KOPT-K1 (cell line): ENCODE data around the gene TMUB1.

ENCODE experiments used
- H3K27ac ChIP-seq: fragments of 200-600 bp; sonication (generic); 2 replicates; pipeline ENCODE4 v1.5.1; 2016; ENCODE audit warnings: antibody characterized with exemption, mild to moderate bottlenecking, low read depth, low read length; ENCODE audit not compliant: poor library complexity, severe bottlenecking
- H3K36me3 ChIP-seq: fragments of 200-600 bp; sonication (generic); 2 replicates; pipeline ENCODE4 v1.5.1; 2017; ENCODE audit warnings: antibody characterized with exemption, mild to moderate bottlenecking, low read length, moderate library complexity; ENCODE audit not compliant: insufficient read depth
- H3K9me3 ChIP-seq: fragments of 200-600 bp; sonication (generic); 2 replicates; pipeline ENCODE4 v1.5.1; 2017; ENCODE audit warnings: antibody characterized with exemption, low read length, mild to moderate bottlenecking; ENCODE audit not compliant: insufficient read depth, poor library complexity, severe bottlenecking

TMUB1 gene

DNA sequence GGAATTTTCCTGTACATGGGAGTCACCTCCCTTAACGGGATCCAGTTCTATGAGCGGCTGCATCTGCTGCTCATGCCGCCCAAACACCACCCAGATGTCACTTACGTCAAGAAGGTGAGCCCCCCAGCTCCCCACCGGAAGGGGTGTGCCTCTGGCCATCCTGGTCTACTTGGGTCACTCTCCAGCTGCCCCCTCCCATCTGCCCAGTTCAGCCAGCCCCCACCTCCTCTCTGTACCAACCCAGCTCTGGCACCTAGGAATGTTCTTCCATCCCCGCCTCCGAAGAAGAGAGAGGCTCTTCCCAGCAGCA is 7.7 kb downstream of the TMUB1 start:
- Histone ChIP-seq H3K36me3 (peaks cover 80% of the 10 kb centered on the region), H3K27ac (no peak overlapping the region), H3K9me3 (no peaks in the 10 kb centered on the region)

DNA sequence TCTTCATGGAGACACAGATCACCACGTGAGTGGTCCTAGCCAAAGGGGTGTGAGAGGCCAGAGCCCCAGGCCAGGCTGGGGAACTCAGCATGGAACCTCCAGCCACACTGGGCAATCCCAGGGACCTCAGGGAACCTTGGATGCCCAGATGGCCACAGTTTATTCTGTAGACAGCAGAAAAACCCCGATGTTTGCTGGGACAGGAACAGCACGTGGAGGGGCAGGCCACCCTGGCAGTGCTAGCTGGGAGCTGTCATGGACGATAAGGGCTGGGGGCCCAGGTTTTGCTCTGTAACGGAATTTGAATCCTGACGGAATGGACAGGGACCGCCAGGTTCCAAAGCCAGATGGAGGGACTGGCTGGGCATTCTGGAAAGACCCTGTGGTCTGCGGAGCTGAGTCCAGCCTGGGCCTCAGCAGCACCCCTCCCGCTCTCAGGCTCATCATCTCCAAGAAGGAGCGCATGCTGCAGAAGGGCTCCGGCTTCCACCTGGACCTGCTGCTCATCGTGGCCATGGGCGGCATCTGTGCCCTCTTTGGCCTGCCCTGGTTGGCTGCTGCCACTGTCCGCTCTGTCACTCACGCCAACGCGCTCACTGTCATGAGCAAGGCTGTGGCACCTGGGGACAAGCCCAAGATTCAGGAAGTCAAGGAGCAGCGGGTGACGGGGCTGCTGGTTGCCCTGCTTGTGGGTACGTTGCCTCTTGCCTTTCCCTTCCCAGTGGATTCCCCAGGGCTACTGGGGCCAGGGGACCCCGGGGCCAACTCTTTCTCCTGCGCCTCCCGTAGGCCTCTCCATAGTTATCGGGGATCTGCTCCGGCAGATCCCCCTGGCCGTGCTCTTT is 8.3 kb downstream of the TMUB1 start:
- Histone ChIP-seq H3K9me3 (no peaks in the 10 kb centered on the region), H3K27ac (no peak overlapping the region), H3K36me3 (peaks cover 86% of the 10 kb centered on the region)

DNA sequence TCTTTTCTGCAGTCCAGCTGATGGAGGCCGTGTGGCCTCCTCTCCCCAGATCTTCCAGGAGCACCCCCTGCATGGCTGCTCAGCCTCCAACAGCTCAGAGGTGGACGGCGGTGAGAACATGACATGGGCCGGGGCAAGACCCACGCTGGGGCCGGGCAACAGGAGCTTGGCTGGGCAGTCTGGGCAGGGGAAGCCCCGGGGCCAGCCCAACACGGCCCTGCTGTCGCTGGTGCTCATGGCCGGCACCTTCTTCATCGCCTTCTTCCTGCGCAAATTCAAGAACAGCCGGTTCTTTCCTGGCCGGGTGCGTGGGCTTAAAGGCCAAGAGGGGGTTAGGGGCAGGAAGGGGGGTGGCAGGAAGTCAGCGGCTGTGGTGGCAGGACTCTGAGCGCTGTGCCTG is 9.3 kb downstream of the TMUB1 start:
- Histone ChIP-seq H3K9me3 (no peaks in the 10 kb centered on the region), H3K36me3 (peaks cover 92% of the 10 kb centered on the region), H3K27ac (no peak overlapping the region)

DNA sequence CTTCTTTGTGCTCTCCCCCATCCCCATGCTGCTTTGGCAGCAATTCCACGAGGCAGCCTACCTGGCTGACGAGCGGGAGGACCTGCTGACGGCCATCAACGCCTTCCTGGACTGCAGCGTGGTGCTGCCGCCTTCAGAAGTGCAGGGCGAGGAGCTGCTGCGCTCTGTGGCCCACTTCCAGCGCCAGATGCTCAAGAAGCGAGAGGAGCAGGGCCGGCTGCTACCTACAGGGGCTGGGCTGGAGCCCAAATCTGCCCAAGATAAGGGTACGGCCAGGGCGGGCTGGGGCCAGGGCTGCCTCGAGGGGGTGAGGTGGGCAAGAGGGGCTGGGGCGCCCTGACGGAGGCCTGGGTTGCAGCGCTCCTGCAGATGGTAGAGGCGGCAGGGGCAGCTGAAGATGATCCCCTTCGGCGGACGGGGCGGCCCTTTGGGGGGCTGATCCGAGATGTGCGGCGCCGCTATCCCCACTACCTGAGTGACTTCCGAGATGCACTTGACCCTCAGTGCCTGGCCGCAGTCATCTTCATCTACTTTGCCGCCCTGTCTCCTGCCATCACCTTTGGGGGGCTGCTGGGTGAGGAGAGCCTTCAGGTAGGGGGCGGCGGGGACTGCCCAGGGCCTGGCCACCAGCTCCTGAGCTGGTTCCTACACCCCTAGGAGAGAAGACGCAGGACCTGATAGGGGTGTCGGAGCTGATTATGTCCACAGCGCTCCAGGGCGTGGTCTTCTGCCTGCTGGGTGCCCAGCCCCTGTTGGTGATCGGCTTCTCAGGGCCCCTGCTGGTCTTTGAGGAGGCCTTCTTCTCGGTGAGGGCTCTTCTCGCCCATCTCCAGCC is 12.0 kb downstream of the TMUB1 start:
- H3K9me3 ChIP-seq, result no peaks in the 10 kb centered on the region
- H3K27ac ChIP-seq, result no peak overlapping the region
- H3K36me3 ChIP-seq, result peaks cover 94% of the 10 kb centered on the region

DNA sequence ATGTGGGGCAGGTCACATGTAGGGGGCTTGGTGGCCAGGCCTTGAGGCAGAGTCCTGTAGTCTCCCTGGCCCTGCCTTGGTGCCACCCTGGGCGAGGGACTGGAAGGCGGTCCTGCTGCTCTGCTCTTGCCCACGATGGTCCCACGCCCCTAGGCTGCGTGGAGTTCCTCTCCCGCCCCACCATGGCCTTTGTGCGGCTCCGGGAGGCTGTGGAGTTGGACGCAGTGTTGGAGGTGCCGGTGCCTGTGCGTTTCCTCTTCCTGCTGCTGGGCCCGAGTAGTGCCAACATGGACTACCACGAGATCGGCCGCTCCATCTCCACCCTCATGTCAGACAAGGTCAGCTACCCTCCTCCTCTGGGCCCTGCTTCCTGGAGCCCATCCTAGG is 12.7 kb downstream of the TMUB1 start:
- H3K27ac ChIP-seq, result no peak overlapping the region
- H3K36me3 ChIP-seq, result peaks cover 94% of the 10 kb centered on the region

DNA sequence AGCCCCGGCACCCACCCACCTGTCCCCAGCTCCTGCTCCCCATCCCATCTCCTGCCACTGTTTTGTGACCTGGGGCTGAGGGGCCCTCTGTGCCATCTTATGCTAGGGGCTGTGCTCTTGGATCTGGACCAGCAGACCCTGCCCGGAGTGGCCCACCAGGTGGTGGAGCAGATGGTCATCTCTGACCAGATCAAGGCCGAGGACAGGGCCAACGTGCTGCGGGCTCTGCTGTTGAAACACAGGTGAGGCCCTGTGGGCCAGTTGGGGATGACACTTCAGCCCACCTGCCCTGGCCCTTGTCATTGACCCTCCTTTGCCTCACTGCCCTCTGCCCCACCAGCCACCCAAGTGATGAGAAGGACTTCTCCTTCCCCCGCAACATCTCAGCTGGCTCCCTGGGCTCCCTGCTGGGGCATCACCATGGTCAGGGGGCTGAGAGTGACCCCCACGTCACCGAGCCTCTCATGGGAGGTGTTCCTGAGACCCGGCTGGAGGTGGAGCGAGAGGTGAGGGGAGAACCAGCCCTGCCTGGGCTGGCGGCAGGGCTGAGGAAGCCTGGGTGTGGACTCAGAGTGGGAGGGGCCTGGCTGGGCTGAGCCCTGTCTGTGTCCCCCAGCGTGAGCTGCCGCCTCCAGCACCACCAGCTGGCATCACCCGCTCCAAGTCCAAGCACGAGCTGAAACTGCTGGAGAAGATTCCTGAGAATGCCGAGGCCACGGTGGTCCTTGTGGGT is 13.3 kb downstream of the TMUB1 start:
- Histone ChIP-seq H3K36me3 (peaks cover 94% of the 10 kb centered on the region), H3K27ac (no peak overlapping the region), H3K9me3 (no peaks in the 10 kb centered on the region)

More for the DNA sequence above, 12.7 kb downstream of the TMUB1 start:
- H3K9me3 ChIP-seq, result no peaks in the 10 kb centered on the region

DNA sequence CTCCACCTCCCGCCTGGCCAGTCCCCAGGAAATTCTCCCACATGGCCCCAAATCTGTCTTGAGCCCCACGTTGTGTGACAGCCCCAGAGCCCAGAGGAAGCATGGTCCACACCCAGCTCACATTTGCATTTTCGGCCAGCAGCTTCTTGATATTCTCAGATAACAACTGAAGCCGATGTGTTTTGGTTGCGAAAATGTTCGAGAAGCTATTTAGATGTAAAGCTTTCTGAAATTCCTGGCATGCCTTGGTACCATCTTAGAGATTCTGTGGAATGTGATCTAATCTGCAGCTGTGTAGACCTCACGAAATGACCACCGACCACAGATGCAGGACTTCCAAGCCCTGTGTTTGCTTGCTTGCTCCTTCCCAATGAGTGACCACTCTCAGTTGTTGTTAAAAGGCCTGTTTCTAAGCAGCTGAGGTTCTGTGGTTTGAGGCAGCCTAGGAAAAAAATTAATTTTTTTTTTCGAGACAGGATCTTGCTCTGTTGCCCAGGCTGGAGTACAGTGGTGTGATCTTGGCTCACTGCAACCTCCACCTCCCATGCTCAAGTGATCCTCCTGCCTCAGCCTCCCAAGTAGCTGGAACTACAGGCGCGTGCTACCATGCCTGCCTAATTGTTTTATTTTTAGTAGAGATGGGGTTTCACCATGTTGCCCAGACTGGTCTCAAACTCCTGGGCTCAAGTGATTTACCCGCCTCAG is 15.1 kb downstream of the TMUB1 start:
- peaks cover 93% of the 10 kb centered on the region for H3K36me3 ChIP-seq
- H3K27ac ChIP-seq, result no peak overlapping the region

DNA sequence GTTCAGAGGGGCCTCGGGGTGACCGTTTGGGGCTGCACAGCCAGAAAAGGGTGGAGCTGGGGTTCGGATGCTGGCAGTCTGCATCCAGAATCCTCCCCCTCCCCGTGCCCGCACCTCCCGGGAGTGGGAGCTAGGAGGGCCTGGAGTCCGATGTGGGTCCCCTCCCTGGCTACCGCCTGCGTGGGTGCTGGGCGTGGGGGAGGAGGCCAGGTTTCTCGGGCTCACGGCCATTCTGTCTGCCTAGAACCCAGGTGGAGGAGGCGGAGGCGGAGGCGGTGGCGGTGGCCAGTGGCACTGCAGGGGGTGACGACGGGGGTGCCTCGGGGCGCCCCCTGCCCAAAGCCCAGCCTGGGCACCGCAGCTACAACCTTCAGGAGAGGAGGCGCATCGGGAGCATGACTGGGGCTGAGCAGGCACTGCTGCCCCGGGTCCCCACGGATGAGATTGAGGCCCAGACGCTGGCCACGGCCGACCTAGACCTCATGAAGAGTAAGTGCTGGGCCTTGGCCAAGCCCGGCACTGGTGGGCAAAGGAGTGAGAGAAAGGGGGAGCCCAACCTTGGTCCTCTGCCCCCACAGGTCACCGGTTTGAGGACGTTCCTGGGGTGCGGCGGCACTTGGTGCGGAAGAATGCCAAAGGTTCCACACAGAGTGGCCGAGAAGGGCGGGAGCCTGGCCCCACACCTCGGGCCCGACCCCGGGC is 16.9 kb downstream of the TMUB1 start:
- peaks cover 79% of the 10 kb centered on the region for H3K36me3 ChIP-seq
- H3K27ac ChIP-seq, result no peak overlapping the region
- no peaks in the 10 kb centered on the region for H3K9me3 ChIP-seq

More for the DNA sequence above, 15.1 kb downstream of the TMUB1 start:
- H3K9me3 ChIP-seq, result no peaks in the 10 kb centered on the region

DNA sequence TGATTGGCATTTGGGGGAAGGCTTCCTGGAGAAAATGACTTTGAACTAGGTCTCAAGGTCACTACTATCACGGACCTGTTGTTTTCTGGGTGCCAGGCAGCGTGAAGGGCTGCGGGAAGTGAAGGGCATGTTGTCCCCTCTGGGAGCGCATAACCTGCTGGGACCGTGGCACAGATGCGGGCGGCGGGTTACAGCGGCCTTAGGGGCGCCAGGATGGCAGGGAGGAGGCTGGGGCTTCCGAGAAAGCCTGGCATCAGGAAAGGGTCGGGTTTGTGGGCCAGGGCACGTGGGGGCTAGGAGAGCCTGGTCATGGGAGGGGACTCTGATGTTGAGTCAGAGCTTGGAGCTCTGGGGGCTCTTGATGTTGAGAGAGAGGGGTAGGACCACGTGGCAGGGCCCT is 17.8 kb downstream of the TMUB1 start:
- Histone ChIP-seq H3K27ac (no peak overlapping the region), H3K9me3 (no peaks in the 10 kb centered on the region), H3K36me3 (peaks cover 70% of the 10 kb centered on the region)

DNA sequence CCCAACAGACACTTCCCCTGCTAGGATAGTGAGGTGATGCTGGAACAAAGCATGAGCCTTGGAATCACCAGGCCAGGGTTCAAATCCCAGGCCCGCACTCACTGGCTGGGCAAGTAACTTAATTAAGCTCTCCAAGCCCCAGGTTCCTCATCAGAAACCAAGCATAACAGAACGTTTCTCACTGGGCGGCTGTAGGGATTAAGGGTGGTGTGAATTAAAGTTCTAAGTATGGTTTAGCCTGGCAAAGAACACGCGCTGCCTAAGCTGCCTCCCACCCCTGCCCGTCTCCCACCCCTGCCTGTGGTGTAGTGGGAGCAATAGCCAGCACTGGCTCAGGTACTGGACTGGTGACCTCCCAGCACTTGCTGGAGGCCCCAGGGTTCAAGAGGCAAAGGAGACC is 18.3 kb downstream of the TMUB1 start:
- H3K36me3 ChIP-seq, result peaks cover 65% of the 10 kb centered on the region
- no peaks in the 10 kb centered on the region for H3K9me3 ChIP-seq
- H3K27ac ChIP-seq, result no peak overlapping the region

DNA sequence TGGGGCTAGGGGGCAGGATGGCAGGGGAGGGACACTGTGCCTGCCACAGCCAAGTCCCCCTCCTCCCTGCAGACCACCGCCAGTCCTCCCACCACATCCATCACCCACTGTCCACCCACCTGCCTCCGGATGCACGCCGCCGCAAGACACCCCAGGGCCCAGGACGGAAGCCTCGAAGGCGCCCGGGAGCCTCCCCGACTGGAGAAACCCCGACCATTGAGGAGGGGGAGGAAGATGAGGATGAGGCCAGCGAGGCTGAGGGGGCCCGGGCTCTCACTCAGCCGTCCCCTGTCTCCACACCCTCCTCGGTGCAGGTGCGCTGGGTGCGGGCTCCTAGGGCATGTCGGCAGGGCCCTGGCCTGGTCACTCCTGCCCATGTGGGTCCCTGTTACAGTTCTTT is 18.8 kb downstream of the TMUB1 start:
- peaks cover 60% of the 10 kb centered on the region for H3K36me3 ChIP-seq
- H3K9me3 ChIP-seq, result no peaks in the 10 kb centered on the region
- no peak overlapping the region for H3K27ac ChIP-seq

DNA sequence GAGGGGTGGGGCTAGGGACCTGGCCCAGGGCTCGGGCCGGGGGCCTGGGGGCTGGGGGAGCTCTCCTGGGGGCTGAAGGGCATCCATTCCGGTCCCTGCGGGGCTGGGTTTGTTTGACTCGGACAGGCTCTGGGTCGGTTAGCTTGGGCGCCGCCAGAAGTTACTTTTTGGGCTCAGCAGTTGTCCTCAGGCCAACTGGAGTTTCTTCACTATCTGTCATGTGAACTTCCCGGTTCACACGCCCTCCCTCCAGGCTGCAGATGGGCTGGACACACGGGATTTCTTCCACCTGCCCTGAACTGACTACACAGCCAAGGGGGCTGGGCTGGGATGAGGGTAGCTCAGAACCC is 20.1 kb downstream of the TMUB1 start:
- H3K27ac ChIP-seq, result no peak overlapping the region
- peaks cover 47% of the 10 kb centered on the region for H3K36me3 ChIP-seq
- no peaks in the 10 kb centered on the region for H3K9me3 ChIP-seq

DNA sequence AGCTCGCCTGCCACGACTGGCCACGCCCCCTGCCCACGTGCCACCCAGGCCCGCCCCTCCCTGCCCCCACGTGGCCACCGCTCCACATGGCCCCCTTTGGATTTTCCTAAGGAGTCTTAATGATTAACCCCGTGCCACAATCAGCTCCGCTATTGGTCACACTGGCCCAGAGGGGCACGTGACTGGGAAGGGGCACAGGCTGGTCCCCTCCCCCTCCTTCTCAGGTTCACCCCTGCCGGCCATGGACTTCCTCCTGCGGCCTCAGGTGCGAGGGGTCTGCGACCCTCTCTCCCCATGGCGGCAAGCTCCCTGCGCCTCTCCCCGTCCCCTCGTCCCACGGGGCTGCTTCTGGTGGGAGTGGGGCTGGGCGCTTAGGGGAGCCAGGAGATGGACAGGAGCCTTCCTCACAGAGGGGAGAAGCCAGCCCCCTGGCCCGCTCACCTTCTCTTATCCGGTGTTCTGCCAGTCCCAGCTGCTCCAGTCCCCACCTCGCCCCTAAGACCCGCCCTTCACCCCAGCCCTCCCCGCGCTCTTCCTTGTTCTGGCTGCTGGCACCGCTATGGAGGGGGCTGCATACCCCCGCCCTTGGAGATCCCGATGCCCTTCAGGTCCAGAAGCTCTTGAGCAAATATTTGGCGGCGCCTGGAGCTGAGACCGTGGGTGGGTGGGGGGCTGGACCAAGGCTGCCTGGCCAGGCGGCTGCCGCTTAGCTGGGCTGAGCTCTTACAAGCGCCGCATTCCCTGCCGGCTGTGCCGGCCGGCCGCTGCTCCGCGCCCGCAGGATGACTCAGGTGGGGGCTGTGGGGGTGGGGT is 20.7 kb downstream of the TMUB1 start:
- peaks cover 41% of the 10 kb centered on the region for H3K36me3 ChIP-seq
- H3K9me3 ChIP-seq, result no peaks in the 10 kb centered on the region
- H3K27ac ChIP-seq, result no peak overlapping the region

DNA sequence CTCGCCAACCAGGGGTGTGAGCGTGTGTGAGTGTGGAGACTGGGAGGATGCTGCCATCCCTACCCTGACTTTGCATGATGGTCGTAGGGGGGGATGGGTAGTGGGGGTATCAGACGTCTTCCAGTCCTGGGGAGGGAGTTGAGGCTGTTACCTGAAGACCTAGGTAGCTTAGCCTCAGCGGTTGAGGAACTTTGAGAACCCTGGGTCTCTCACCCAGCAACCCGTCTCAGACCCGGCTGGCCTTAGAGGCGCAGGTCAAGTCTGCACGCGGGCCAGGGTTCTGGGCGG is 21.2 kb downstream of the TMUB1 start:
- Histone ChIP-seq H3K27ac (no peak overlapping the region), H3K9me3 (no peaks in the 10 kb centered on the region)

More for the DNA sequence above, 21.2 kb downstream of the TMUB1 start:
- H3K36me3 ChIP-seq, result peaks cover 36% of the 10 kb centered on the region
